H9 (cell line): ENCODE measurements around the gene PEX16. TPM values are rescaled to one million over a fixed set of nuclear protein-coding genes. Genes with fewer than 3 reads are reported as not detected.
A peak's percentile ranks its signal among the peaks of the same experiment; 100 is the strongest.

ENCODE experiments used
- DNase-seq: peaks from one replicate; pipeline ENCODE4 v3.0.0-alpha.2; 2017
- H2AFZ ChIP-seq: one replicate; pipeline ENCODE4 v1.6.1; 2013; ENCODE audit warnings: mild to moderate bottlenecking, low read length, control low read depth, moderate library complexity
- H2AK5ac ChIP-seq: 2 replicates; pipeline ENCODE4 v1.6.1; 2013; ENCODE audit warnings: low read length, control low read depth, mixed read lengths; ENCODE audit not compliant: insufficient read length
- H2BK120ac ChIP-seq: one replicate; pipeline ENCODE4 v1.6.1; 2013; ENCODE audit warnings: low read depth, mild to moderate bottlenecking, low read length, control low read depth, inconsistent platforms; ENCODE audit not compliant: poor library complexity, severe bottlenecking
- H2BK12ac ChIP-seq: 2 replicates; pipeline ENCODE4 v1.6.1; 2013; ENCODE audit warnings: low read length, control low read depth, mixed read lengths, low read depth; ENCODE audit not compliant: insufficient read length
- H2BK15ac ChIP-seq: 2 replicates; pipeline ENCODE4 v1.6.1; 2013; ENCODE audit warnings: low read depth, low read length, control low read depth
- H2BK20ac ChIP-seq: one replicate; pipeline ENCODE4 v1.6.1; 2013; ENCODE audit warnings: low read depth, mild to moderate bottlenecking, low read length, control low read depth, inconsistent platforms; ENCODE audit not compliant: poor library complexity, severe bottlenecking
- H2BK5ac ChIP-seq: 2 replicates; pipeline ENCODE4 v1.6.1; 2013; ENCODE audit warnings: low read length, control low read depth, mixed read lengths; ENCODE audit not compliant: insufficient read length
- H3K14ac ChIP-seq: 2 replicates; pipeline ENCODE4 v1.6.1; 2013; ENCODE audit warnings: low read length, control low read depth; ENCODE audit not compliant: insufficient read depth
- H3K18ac ChIP-seq: 2 replicates; pipeline ENCODE4 v1.6.1; 2013; ENCODE audit warnings: low read depth, mild to moderate bottlenecking, mixed read lengths, low read length, control low read depth; ENCODE audit not compliant: insufficient read length
- H3K23ac ChIP-seq: 2 replicates; pipeline ENCODE4 v1.6.1; 2013; ENCODE audit warnings: low read length, control low read depth, mixed read lengths, low read depth; ENCODE audit not compliant: insufficient read length
- H3K23me2 ChIP-seq: 2 replicates; pipeline ENCODE4 v1.6.1; 2013; ENCODE audit warnings: low read depth, mild to moderate bottlenecking, mixed read lengths, low read length, control low read depth; ENCODE audit not compliant: insufficient read length, poor library complexity, severe bottlenecking
- H3K27ac ChIP-seq: 2 replicates; pipeline ENCODE4 v1.5.1; 2013; ENCODE audit warnings: low read length, control low read depth, mixed read lengths, low read depth; ENCODE audit not compliant: insufficient read length
- H3K27me3 ChIP-seq: 2 replicates; pipeline ENCODE4 v1.6.1; 2013; ENCODE audit warnings: low read length, control low read depth, inconsistent platforms; ENCODE audit not compliant: insufficient read depth
- H3K4ac ChIP-seq: 2 replicates; pipeline ENCODE4 v1.6.1; 2013; ENCODE audit warnings: low read depth, mild to moderate bottlenecking, control low read depth, inconsistent platforms, low read length, moderate library complexity
- H3K4me1 ChIP-seq: 2 replicates; pipeline ENCODE4 v1.6.1; 2013; ENCODE audit warnings: low read length, control low read depth, inconsistent platforms; ENCODE audit not compliant: insufficient read depth
- H3K4me2 ChIP-seq: 2 replicates; pipeline ENCODE4 v1.6.1; 2013; ENCODE audit warnings: low read length, control low read depth, mixed read lengths; ENCODE audit not compliant: insufficient read length, insufficient read depth
- H3K56ac ChIP-seq: 2 replicates; pipeline ENCODE4 v1.6.1; 2013; ENCODE audit warnings: low read depth, mild to moderate bottlenecking, mixed read lengths, low read length, control low read depth; ENCODE audit not compliant: insufficient read length
- H3K79me1 ChIP-seq: 2 replicates; pipeline ENCODE4 v1.6.1; 2013; ENCODE audit warnings: low read depth, mild to moderate bottlenecking, moderate library complexity, low read length, control low read depth, inconsistent platforms; ENCODE audit not compliant: insufficient read depth, poor library complexity, severe bottlenecking
- H3K79me2 ChIP-seq: 2 replicates; pipeline ENCODE4 v1.6.1; 2013; ENCODE audit warnings: low read length, control low read depth, inconsistent platforms; ENCODE audit not compliant: insufficient read depth
- H3K9ac ChIP-seq: 2 replicates; pipeline ENCODE4 v1.6.1; 2013; ENCODE audit warnings: low read length, control low read depth, mixed read lengths; ENCODE audit not compliant: insufficient read length; ENCODE audit errors: extremely low read depth
- H3K9me3 ChIP-seq: one replicate; pipeline ENCODE4 v1.6.1; 2013; ENCODE audit warnings: low read depth, low read length, inconsistent platforms; ENCODE audit not compliant: control insufficient read depth
- H3T11ph ChIP-seq: one replicate; pipeline ENCODE4 v1.6.1; 2013; ENCODE audit warnings: mild to moderate bottlenecking, low read length, control low read depth, inconsistent platforms
- H4K20me1 ChIP-seq: one replicate; pipeline ENCODE4 v1.6.1; 2013; ENCODE audit not compliant: control insufficient read depth, insufficient read length, insufficient read depth
- H4K5ac ChIP-seq: 2 replicates; pipeline ENCODE4 v1.6.1; 2013; ENCODE audit warnings: low read depth, mild to moderate bottlenecking, mixed read lengths, low read length, control low read depth; ENCODE audit not compliant: insufficient read length
- H4K8ac ChIP-seq: replicated peaks from 2 replicates; pipeline ENCODE4 v1.6.1; 2013; ENCODE audit warnings: low read length, control low read depth, mixed read lengths, low read depth; ENCODE audit not compliant: insufficient read length
- H4K91ac ChIP-seq: 2 replicates; pipeline ENCODE4 v1.6.1; 2013; ENCODE audit warnings: low read depth, mild to moderate bottlenecking, moderate library complexity, mixed read lengths, low read length, control low read depth; ENCODE audit not compliant: insufficient read length
- H3K27ac Mint-ChIP-seq, 3 experiments: 2 replicates in 2 of 3; 3 replicates in 1 of 3; pipeline ENCODE4 v1.8.0; 2020 to 2021; ENCODE audit warnings: mixed read lengths in 3 of 3, mild to moderate bottlenecking in 1 of 3, moderate library complexity in 1 of 3
- H3K27me3 Mint-ChIP-seq: 2 replicates; pipeline ENCODE4 v1.8.0; 2021; ENCODE audit warnings: low read depth, mild to moderate bottlenecking, moderate library complexity, mixed read lengths
- H3K36me3 Mint-ChIP-seq, 3 experiments: 2 replicates in 2 of 3; 3 replicates in 1 of 3; pipeline ENCODE4 v1.8.0; 2020 to 2021; ENCODE audit warnings: low read depth in 3 of 3, mixed read lengths in 3 of 3; ENCODE audit not compliant: insufficient read depth in 1 of 3
- H3K4me1 Mint-ChIP-seq, 2 experiments: 2 replicates each; pipeline ENCODE4 v1.8.0; 2020; ENCODE audit warnings: mixed read lengths in 2 of 2
- H3K4me3 Mint-ChIP-seq, 2 experiments: 2 replicates in 1 of 2; 3 replicates in 1 of 2; pipeline ENCODE4 v1.8.0; 2020 to 2021; ENCODE audit warnings: mild to moderate bottlenecking in 2 of 2, mixed read lengths in 2 of 2, moderate library complexity in 1 of 2
- H3K9me3 Mint-ChIP-seq, 2 experiments: 2 replicates in 1 of 2; 3 replicates in 1 of 2; pipeline ENCODE4 v1.8.0; 2020; ENCODE audit warnings: mild to moderate bottlenecking in 2 of 2, mixed read lengths in 2 of 2, moderate library complexity in 1 of 2
- CTCF ChIP-seq: fragments of 200-600 bp; sonication (generic); conservative IDR thresholded peaks from 3 replicates; pipeline ENCODE4 v1.8.0; 2021; ENCODE audit warnings: antibody characterized with exemption, mild to moderate bottlenecking
- WGBS: extraction: QIAGEN DNeasy Blood & Tissue Kit; methylation state at CpG from one replicate; pipeline ENCODE4 v1.1.7; 2013; ENCODE audit warnings: missing lambda C conversion rate, low lambda C conversion rate, mixed read lengths; ENCODE audit not compliant: insufficient read length; ENCODE audit errors: extremely low coverage; 5-methylcytosine and 5-hydroxymethylcytosine counted together
- total RNA-seq: library from RNA; stranded (reverse); gene quantifications from 2 replicates; pipeline ENCODE4 v1.2.1, GENCODE V29; 2021

Gene PEX16
- total RNA-seq, 1 experiment from 2014 or later, result 30.8 TPM

- Histone ChIP-seq H2AFZ (no peak overlapping the region), H3K4me1 (no peaks in the 10 kb centered on the region), H4K8ac (no peak overlapping the region), H3K23ac (no peak overlapping the region), H3T11ph (no peak overlapping the region), H3K79me1 (no peaks in the 10 kb centered on the region), H2BK15ac (no peak overlapping the region), H2AK5ac (no peak overlapping the region), H3K4me2 (no peak overlapping the region), H3K23me2 (peaks cover 8% of the 10 kb centered on the region), H2BK20ac (no peak overlapping the region), H3K9ac (no peak overlapping the region), H3K18ac (no peak overlapping the region), H2BK5ac (no peak overlapping the region), H4K91ac (no peak overlapping the region), H3K56ac (no peak overlapping the region), H4K20me1 (no peaks in the 10 kb centered on the region), H2BK12ac (no peak overlapping the region), H3K4ac (no peak overlapping the region), H3K27ac (no peak overlapping the region), H3K14ac (no peak overlapping the region; the same call in 1 of the 2 replicates), H3K9me3 (no peaks in the 10 kb centered on the region), H4K5ac (no peak overlapping the region), H3K79me2 (no peaks in the 10 kb centered on the region), H3K27me3 (no peaks in the 10 kb centered on the region; the same call in 1 of the 2 replicates), H2BK120ac (no peak overlapping the region)
- DNase-seq, result no peak
- Mint-ChIP-seq H3K9me3 (no peaks in the 10 kb centered on the region), H3K27ac (peak overlapping the region in 1 of 3 experiments; percentile 81; a peak in 2 of 7 replicates), H3K4me1 (peaks cover 10 to 11% of the 10 kb centered on the region in 2 experiments), H3K4me3 (no peak overlapping the region; a peak in 1 of 5 replicates), H3K36me3 (peaks cover 10 to 33% (median 19%) of the 10 kb centered on the region in 3 experiments), H3K27me3 (peaks cover 6% of the 10 kb centered on the region)
- no CpG with 5 or more reads among the region's 15 CpGs for WGBS
- no peak for TF ChIP-seq CTCF
Measured at GRCh38 chr11:45904309-45904915, 13.3 kb downstream of the PEX16 start.
